Stimulated activated CD4-positive, alpha-beta T cell treated with anti-CD3 and anti-CD28 coated beads, Interleukin-4, amount 100 ng/mL, for 24 hours (primary cell): ENCODE data around the gene EPHB1.

Experiments used
- DNase-seq: peaks from one replicate; pipeline ENCODE4 v3.0.0-alpha.2; 2020

EPHB1 gene

GRCh38 chr3:134852132-134852531 is 57.1 kb downstream of the EPHB1 start:
- DNase-seq: no peak

GRCh38 chr3:134852893-134853351 is 57.9 kb downstream of the EPHB1 start:
- DNase-seq: no peak

- DNase-seq: no peak
These were observed 59.2 kb downstream of the EPHB1 start for GRCh38 chr3:134854254-134854653.

- DNase-seq: no peak
These were observed 62.3 kb downstream of the EPHB1 start for GRCh38 chr3:134857356-134857755.

- no peak for DNase-seq
These were observed 62.8 kb downstream of the EPHB1 start for GRCh38 chr3:134857776-134858362.

- DNase-seq: no peak
These were observed 63.5 kb downstream of the EPHB1 start for GRCh38 chr3:134858441-134859035.

GRCh38 chr3:134859341-134859740 is 64.3 kb downstream of the EPHB1 start:
- no peak for DNase-seq

- DNase-seq: no peak
These were observed 65.1 kb downstream of the EPHB1 start for GRCh38 chr3:134860141-134860540.

GRCh38 chr3:134863915-134864314 is 68.9 kb downstream of the EPHB1 start:
- no peak for DNase-seq

- DNase-seq: no peak
These were observed 69.6 kb downstream of the EPHB1 start for GRCh38 chr3:134864636-134865035.

- DNase-seq: no peak
These were observed 72.2 kb downstream of the EPHB1 start for GRCh38 chr3:134867277-134867676.

GRCh38 chr3:134869153-134869726 is 74.2 kb downstream of the EPHB1 start:
- no peak for DNase-seq

GRCh38 chr3:134871818-134872217 is 76.8 kb downstream of the EPHB1 start:
- no peak for DNase-seq

GRCh38 chr3:134872440-134873388 is 77.7 kb downstream of the EPHB1 start:
- DNase-seq: no peak

GRCh38 chr3:134873789-134874188 is 78.7 kb downstream of the EPHB1 start:
- DNase-seq: no peak

- DNase-seq: no peak
These were observed 79.8 kb downstream of the EPHB1 start for GRCh38 chr3:134874737-134875413.

- DNase-seq: no peak
These were observed 81.8 kb downstream of the EPHB1 start for GRCh38 chr3:134876836-134877235.

GRCh38 chr3:134877788-134878187 is 82.7 kb downstream of the EPHB1 start:
- no peak for DNase-seq

GRCh38 chr3:134879990-134880389 is 84.9 kb downstream of the EPHB1 start:
- no peak for DNase-seq

GRCh38 chr3:134880431-134880830 is 85.4 kb downstream of the EPHB1 start:
- no peak for DNase-seq

GRCh38 chr3:134881305-134881704 is 86.2 kb downstream of the EPHB1 start:
- DNase-seq: no peak

GRCh38 chr3:134883697-134884385 is 88.8 kb downstream of the EPHB1 start:
- DNase-seq: no peak
